MM.1S (cell line): ENCODE measurements around the gene LARP1.

Experiments used
- DNase-seq: peaks from one replicate; pipeline ENCODE4 v3.0.0-alpha.2; 2015
- H2AFZ ChIP-seq: fragments of 300-600 bp; sonication (generic); 2 replicates; pipeline ENCODE4 v1.6.0; 2016; ENCODE audit warnings: antibody characterized with exemption, low read length
- H3F3A ChIP-seq: fragments of 300-600 bp; sonication (generic); 2 replicates; pipeline ENCODE4 v1.6.1; 2016; ENCODE audit warnings: mild to moderate bottlenecking, antibody characterized with exemption, low read length, moderate library complexity, mixed read lengths; ENCODE audit not compliant: insufficient read depth
- H3K27ac ChIP-seq: fragments of 300-600 bp; sonication (generic); 2 replicates; pipeline ENCODE4 v1.5.1; 2016; ENCODE audit warnings: mild to moderate bottlenecking, low read length
- H3K27me3 ChIP-seq: fragments of 300-600 bp; sonication (generic); replicated peaks from 2 replicates; pipeline ENCODE4 v1.6.0; 2016; ENCODE audit warnings: low read length; ENCODE audit not compliant: insufficient read depth
- H3K36me3 ChIP-seq: fragments of 300-600 bp; sonication (generic); replicated peaks from 2 replicates; pipeline ENCODE4 v1.6.1; 2016; ENCODE audit warnings: mild to moderate bottlenecking, low read length, mixed read lengths; ENCODE audit not compliant: insufficient read depth
- H3K4me1 ChIP-seq: fragments of 300-600 bp; sonication (generic); 2 replicates; pipeline ENCODE4 v1.6.1; 2016; ENCODE audit warnings: low read length, mixed read lengths
- H3K4me2 ChIP-seq: fragments of 300-600 bp; sonication (generic); 2 replicates; pipeline ENCODE4 v1.6.0; 2016; ENCODE audit warnings: low read depth, low read length
- H3K4me3 ChIP-seq: fragments of 300-600 bp; sonication (generic); 2 replicates; pipeline ENCODE4 v1.5.1; 2016; ENCODE audit warnings: low read length, mixed read lengths
- H3K79me2 ChIP-seq: fragments of 300-600 bp; sonication (generic); 2 replicates; pipeline ENCODE4 v1.6.1; 2016; ENCODE audit warnings: mixed run types, low read length, mixed read lengths
- H3K9ac ChIP-seq: fragments of 300-600 bp; sonication (generic); 2 replicates; pipeline ENCODE4 v1.6.1; 2016; ENCODE audit warnings: low read length, mixed read lengths
- H3K9me2 ChIP-seq: fragments of 300-600 bp; sonication (generic); replicated peaks from 2 replicates; pipeline ENCODE4 v1.6.1; 2016; ENCODE audit warnings: mild to moderate bottlenecking, low read length, mixed read lengths; ENCODE audit not compliant: insufficient read depth
- H3K9me3 ChIP-seq: fragments of 300-600 bp; sonication (generic); replicated peaks from 2 replicates; pipeline ENCODE4 v1.6.1; 2016; ENCODE audit warnings: mild to moderate bottlenecking, low read length, mixed read lengths; ENCODE audit not compliant: insufficient read depth
- H4K20me1 ChIP-seq: fragments of 300-600 bp; sonication (generic); 2 replicates; pipeline ENCODE4 v1.6.1; 2016; ENCODE audit warnings: mild to moderate bottlenecking, low read length, moderate library complexity, mixed read lengths; ENCODE audit not compliant: insufficient read depth
- CTCF ChIP-seq: fragments of 300-600 bp; sonication (generic); IDR thresholded peaks from 2 replicates; pipeline ENCODE4 v1.5.1; 2016; ENCODE audit warnings: antibody characterized with exemption, low read length, mixed read lengths
- EZH2 ChIP-seq: fragments of 300-600 bp; sonication (generic); optimal IDR thresholded peaks from 2 replicates; pipeline ENCODE3; 2017; ENCODE audit warnings: low read depth, mild to moderate bottlenecking, antibody characterized with exemption, low read length, mixed read lengths
- EZH2phosphoT487 ChIP-seq: fragments of 300-600 bp; sonication (generic); IDR thresholded peaks from 2 replicates; pipeline ENCODE4 v1.6.1; 2018; ENCODE audit warnings: antibody characterized with exemption, low read length

LARP1 gene

GRCh38 chr5:154756009-154756867 lies 1.1 kb downstream of the LARP1 start:
- Histone ChIP-seq H3F3A (peaks cover 28% of the 10 kb centered on the region), H4K20me1 (peaks cover 34% of the 10 kb centered on the region), H3K27me3 (no peaks in the 10 kb centered on the region), H3K4me3 (peak overlapping the region; percentile 89), H3K4me1 (peaks cover 40% of the 10 kb centered on the region), H3K9me3 (no peaks in the 10 kb centered on the region), H3K36me3 (no peaks in the 10 kb centered on the region), H3K79me2 (peaks cover 71% of the 10 kb centered on the region), H3K4me2 (peak overlapping the region; percentile 53), H3K27ac (peak overlapping the region; percentile 56), H3K9me2 (no peaks in the 10 kb centered on the region), H2AFZ (peak overlapping the region; percentile 23), H3K9ac (peak overlapping the region; percentile 96)
- DNase-seq: peak; percentile 40
- TF ChIP-seq EZH2: no peak
- no peak for TF ChIP-seq CTCF
- no peak for TF ChIP-seq EZH2phosphoT487

GRCh38 chr5:154756868-154757813 lies 2.0 kb downstream of the LARP1 start:
- no peaks in the 10 kb centered on the region for H3K9me3 ChIP-seq
- peaks cover 43% of the 10 kb centered on the region for H4K20me1 ChIP-seq
- H3K4me1 ChIP-seq: peaks cover 45% of the 10 kb centered on the region
- H3K27ac ChIP-seq: peak overlapping the region; percentile 56; the same call in 1 of the 2 replicates
- H3K79me2 ChIP-seq: peaks cover 81% of the 10 kb centered on the region
- no peaks in the 10 kb centered on the region for H3K9me2 ChIP-seq
- no peaks in the 10 kb centered on the region for H3K27me3 ChIP-seq
- H3K4me3 ChIP-seq: peak overlapping the region; percentile 89
- H3K36me3 ChIP-seq: no peaks in the 10 kb centered on the region
- H3K4me2 ChIP-seq: peak overlapping the region; percentile 67
- H3K9ac ChIP-seq: peak overlapping the region; percentile 96
- H3F3A ChIP-seq: peaks cover 33% of the 10 kb centered on the region
- H2AFZ ChIP-seq: peak overlapping the region; percentile 39
- TF ChIP-seq CTCF: no peak
- TF ChIP-seq EZH2: no peak
- no peak for TF ChIP-seq EZH2phosphoT487
- peak; percentile 38 for DNase-seq

DNA sequence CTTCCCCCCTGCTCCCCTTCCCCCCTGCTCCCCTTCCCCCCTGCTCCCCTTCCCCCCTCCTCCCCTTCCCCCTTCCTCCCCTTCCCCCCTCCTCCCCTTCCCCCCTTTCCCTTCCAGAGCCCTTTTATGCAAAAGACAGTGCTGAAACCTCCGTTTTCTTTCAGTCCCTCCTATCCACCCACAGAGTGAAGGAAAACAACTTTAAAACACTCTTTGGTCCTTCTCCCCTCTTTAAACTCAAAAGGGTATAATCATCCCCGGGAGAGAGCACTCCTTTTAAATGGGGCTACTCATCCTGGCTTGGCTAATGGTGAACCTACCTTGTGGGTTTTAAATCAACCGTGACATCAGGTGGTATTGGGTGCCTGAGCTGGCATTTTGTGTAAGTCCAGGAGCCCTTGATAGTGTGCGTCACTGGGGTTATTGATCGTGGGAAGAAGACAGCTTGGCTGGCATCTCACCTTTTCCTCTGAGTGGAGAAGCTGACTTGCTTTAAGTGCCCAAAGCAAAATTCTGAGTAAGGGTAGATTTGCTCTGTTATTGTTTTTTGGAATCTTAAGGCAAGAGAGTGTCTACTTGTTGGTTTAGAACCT lies 2.7 kb downstream of the LARP1 start:
- H3K4me3 ChIP-seq: peak overlapping the region; percentile 46
- H3K9ac ChIP-seq: peak overlapping the region; percentile 27; the same call in 1 of the 2 replicates
- peaks cover 88% of the 10 kb centered on the region for H3K79me2 ChIP-seq
- H3K4me1 ChIP-seq: peaks cover 45% of the 10 kb centered on the region
- H2AFZ ChIP-seq: no peak overlapping the region
- no peaks in the 10 kb centered on the region for H3K9me3 ChIP-seq
- H3K36me3 ChIP-seq: no peaks in the 10 kb centered on the region
- DNase-seq: no peak
- no peaks in the 10 kb centered on the region for H3K9me2 ChIP-seq
- H3K4me2 ChIP-seq: peak overlapping the region; percentile 93
- H3F3A ChIP-seq: peaks cover 33% of the 10 kb centered on the region
- H4K20me1 ChIP-seq: peaks cover 51% of the 10 kb centered on the region
- no peak for TF ChIP-seq EZH2phosphoT487
- no peak for TF ChIP-seq CTCF
- TF ChIP-seq EZH2: no peak
- H3K27ac ChIP-seq: no peak overlapping the region
- H3K27me3 ChIP-seq: no peaks in the 10 kb centered on the region
